ENCODE measurements around the gene BICRAL.
"Not testable (repeated sequence)": the region's sequence is repeated elsewhere in the genome, so short reads cannot be mapped to it uniquely, and the experiment has no call there.

BICRAL gene

DNA sequence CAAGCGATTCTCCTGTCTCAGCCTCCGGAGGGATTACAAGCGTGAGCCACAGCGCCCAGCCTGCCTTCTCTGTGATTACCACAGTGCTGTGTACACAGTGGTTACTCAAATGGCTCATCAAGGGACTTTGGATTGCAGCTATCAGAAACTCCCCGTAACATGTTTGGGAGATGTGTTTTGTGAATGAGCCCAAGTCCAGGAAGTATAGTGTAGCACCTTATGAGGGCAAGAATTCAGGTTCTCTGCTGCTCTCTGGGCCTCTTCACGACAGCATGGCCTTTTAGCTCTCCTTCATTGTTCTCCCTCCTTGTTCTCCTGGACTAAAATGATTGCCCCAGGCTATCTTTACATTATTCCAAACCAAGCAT is 63.5 kb downstream of the BICRAL start:
- DNase-seq, result no peak

DNA sequence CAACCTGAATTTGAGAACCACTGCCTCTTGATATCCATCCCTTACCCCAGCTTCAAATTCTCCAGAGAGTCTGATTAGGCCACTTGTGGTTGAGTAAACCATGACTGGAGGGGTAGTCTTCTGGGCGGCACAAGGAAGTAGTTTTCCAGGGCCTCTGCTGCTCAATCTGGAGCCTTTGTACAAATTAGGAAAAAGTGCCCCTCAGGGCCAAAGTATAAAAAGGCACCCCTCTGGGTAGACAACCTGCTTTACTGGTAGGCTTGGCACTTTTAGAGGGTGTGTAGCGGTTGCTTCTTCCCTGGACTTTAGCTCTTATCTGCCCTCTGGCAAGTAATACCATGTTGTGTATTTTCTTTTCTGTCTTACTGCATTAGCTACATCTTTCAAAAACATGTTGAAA is 64.7 kb downstream of the BICRAL start:
- no peak for DNase-seq

DNA sequence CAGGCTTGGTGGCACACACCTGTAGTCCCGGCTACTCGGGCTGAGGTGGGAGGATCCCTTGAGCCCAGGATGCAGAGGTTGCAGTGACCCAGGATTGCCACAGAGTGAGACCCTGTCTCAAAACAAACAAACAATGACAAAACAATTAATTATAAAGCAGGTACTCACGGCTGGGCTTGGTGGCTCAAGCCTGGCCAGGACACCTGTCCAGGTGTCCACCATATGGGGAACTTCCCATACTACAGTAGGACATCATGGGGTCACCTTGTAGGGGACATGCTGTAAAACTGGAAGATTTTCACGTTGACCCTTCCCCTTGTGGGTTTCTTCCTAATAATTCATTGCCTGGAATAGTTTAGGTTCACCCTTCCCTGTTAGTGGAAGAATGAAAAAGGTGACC is 66.8 kb downstream of the BICRAL start:
- DNase-seq, result no peak

DNA sequence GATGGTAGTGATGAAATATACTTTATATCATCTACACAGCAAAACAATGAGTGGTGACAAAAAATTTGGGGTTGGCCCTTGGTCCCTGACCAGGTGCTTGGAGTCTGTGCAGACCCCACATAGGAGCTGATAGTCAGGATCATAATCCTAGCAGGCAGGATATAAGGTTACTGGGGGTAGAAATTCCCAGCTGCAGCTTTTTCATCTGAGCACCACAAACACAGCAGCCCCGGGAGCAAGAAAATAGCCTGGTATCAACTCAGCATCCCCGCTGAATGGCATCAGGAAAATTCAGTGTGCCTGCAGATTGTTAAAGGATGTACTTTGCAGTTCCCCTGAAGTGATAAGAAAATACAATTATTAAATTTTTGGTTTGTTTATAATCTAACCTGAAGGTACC is 69.7 kb downstream of the BICRAL start:
- no peak for DNase-seq

DNA sequence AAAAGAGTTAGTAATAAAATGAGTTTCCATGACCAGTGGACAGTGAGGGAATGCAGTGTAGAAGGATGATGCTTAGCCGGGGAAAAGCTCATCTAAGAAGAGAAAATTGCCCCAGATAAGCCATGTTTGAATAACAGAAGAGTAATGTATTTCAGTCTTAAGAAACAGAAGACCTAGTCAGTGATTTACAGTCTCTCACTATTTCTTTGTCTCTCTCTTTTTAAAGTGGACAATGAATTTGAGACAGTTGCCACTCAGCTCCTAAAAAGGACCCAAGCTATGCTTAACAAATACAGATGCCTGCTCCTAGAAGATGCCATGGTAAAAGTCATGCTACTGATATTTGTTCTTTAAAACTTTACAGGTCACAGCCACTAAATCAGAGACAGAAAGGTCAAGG is 78.2 kb downstream of the BICRAL start:
- DNase-seq, result no peak

DNA sequence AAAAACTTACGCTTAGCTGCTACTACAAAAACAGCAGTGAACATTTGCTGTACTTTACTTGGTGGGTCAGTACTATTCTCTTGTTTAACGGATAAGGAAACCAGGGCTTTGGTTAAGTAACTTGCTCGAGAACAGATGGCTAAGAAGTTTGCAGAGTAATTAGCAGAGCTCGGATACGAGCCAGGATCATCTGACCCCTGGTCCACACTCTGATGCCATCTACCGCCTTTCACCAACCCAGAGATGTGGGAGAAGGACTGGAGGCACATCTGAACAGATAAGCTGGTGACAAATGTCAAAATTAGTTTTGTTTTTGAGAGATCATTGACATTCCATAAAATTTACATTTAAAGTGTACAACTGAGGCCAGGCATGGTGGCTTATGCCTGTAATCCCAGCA is 78.6 kb downstream of the BICRAL start:
- no peak for DNase-seq

DNA sequence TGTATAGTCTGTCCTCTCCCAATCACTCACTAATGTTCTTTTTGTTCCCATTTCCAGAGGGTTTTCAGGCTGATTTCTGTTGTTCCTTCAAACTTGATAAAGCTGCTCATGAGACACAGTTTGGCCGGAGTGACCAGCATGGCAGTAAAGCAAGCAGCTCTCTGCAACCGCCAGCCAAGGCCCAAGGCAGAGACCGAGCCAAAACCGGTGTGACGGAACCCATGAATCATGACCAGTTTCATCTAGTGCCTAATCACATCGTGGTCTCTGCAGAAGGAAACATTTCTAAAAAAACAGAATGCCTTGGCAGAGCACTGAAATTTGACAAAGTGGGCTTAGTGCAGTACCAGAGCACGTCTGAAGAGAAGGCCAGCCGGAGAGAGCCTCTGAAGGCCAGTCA is 82.8 kb downstream of the BICRAL start:
- no peak for DNase-seq

DNA sequence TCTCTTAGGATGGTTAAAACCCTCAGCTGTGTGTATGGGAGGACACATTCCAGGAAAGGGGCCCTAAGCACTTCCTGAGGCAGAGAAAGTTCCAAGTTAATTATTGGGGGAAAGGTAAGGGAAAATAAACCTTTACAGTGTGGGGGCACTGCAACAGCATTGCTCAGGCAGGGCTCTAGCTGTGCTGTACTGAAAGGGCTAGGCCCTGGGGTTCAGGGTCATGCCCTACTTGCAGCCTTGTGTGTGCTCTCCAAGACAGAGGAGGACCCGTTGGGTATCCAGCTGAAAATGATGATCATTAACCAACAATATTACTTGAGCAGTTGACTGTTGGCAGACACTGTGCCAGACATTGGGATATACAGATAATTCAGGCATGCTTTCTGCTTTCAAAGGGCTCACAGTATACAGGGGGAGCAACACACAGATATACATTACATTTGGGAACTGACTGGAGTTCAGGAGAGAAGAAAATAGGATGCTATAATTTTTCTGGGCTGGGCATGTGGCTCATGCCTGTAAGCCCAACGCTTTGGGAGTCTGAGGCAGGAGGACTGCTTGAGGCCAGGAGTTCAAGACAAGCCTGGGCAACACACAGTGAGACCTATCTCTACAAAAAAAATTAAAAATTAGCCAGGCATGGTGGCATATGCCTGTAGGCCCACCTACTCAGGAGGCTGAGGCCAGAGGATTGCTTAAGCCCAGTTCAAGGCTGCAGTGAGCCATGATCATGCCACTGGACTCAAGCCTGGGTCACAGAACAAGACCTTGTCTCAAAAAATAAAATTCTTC is 88.5 kb downstream of the BICRAL start:
- no peak for DNase-seq

DNA sequence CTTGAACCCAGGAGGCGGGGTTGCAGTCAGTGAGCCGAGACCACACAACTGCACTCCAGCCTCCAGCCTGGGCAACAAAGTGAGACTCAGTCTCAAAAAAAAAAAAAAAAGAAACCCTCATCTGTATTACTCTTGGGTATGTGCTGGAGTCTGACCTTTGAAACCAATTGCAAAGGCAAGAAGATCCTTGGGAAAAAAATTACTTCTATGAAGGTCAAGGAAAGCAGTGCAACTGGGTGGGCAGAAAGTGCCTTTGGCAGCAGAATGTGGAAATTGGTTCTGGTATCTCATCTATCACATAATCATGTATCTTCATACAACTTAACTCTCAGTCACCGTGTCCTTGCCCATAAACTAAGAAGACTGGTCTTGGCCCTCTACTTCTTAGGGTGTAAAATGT is 89.9 kb downstream of the BICRAL start:
- DNase-seq, result no peak

DNA sequence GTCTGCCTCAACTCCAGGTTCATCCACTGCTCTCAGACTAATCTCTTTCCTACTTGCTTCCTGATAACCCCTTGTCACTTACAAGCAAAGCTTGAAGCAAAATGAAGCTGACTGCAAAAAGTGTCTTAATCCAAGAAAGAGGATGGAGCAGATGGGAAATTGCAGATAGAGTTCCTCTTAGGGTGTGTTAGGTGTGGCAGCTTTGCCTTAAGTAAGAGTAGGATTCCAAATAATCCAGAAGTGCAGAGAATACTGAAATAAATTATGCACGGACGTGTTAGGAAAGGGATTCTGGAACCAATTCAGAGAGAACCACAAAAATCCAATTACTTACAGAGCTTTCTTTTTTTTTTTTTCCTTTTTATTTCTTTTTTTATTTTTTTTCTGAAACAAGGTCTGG is 91.5 kb downstream of the BICRAL start:
- DNase-seq, result no peak

DNA sequence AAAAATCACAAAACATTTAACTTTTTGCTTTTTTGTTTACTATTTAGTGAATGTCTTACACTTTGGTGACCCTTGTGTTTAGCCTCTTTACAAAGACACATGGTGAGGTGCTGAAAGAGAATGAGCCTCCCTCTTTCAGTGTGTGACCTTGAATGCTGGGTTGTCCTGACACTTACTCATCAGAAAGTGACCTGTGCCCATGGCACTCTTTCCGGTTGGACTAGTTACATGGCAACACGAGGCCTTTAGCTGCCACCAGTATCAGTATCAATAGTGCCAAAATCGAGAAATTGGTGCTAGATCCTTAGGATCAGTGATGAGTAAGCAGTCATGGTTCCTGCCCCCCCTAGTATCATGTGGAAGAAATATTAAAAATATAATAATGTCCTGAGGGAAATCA is 95.8 kb downstream of the BICRAL start:
- DNase-seq, result no peak

DNA sequence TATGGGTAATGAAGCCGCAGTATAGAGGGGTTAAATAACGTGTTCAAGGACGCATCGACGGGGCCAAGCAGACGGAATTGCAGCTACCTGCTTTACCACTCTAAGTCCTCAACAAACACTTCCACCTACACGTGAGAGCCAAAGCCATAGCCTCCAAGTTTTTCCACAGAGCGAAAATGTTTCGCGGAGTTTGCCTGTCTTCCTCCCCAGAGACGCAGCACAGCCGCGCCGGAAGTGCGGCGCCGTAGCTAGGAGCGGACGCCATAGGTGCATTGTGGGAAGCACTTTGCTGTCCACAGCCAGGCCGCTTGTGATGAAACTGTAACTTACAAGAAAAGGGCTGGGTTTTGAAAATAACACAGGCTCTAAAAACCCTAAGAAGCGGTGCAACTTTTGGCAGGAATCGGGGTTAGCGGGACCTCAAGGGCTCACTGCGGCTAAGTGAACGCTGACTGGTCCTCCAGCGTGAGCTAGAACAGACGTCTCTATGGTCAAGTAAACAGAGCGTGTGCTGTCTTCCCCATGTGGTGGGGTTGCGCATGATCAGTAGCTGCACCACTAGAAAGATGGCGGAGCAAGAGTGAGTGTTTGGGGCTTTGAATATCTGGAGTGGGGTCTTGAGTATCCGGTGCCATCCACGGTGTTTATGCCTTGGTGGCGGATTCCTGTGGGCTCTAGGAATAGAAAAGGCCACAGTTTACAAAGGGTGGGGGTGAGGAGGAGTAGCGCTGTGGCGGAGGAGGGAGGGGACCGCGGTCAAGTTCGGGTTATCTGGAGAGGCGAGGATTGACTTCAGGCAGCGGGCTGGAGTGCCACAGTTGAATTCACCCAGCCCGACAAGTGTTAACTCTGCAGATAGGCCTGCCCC is 97.8 kb downstream of the BICRAL start, which contains the start of gene RPL7L1:
TSS of gene RPL7L1 (plus strand) at position 245 of the 868 bp plus-strand sequence. CDS start at position 540, 295 bp downstream.
- DNase-seq, result peak; percentile 80 to 81

DNA sequence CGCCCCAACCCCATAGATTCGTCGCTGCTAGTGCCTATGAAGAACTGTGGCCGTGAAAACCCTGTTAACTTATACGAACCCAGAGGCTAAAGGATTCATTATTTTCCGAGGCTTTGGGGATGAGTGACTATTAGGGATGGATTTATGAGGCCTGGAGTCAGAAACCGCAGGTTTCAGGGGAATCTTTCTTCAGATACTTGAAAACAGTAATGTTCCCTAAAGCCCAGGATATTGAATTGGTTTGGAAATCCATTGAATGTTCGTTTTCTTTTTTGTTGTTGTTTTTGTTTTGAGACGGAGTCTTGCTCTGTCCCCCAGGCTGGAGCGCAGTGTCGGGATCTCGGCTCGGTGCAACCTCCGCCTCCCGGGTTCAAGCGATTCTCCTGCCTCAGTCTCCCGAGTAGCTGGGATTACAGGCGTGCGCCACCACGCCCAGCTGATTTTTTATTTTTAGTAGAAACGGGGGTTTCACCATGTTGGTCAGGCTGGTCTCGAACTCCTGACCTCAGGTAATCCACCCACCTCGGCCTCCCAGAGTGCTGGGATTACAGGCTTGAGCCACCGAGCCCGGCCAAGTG is 98.5 kb downstream of the BICRAL start:
- DNase-seq, result not testable (repeated sequence)

DNA sequence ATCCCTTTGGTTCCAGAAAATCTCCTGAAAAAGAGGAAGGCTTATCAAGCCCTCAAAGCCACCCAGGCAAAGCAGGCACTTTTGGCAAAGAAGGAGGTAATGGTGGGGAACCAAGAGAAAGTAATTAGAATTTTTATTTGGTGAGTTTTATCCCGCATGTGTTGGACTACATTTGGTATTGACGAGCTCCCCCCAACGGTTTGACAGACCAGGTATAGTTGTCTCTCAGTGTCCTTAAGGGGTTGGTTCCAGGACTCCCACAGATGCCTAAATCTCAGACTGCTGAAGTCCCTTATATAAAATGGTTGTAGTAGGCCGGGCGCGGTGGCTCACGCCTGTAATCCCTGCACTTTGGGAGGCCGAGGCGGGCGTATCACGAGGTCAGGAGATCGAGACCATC is 99.0 kb downstream of the BICRAL start:
- DNase-seq, result not testable (repeated sequence)

DNA sequence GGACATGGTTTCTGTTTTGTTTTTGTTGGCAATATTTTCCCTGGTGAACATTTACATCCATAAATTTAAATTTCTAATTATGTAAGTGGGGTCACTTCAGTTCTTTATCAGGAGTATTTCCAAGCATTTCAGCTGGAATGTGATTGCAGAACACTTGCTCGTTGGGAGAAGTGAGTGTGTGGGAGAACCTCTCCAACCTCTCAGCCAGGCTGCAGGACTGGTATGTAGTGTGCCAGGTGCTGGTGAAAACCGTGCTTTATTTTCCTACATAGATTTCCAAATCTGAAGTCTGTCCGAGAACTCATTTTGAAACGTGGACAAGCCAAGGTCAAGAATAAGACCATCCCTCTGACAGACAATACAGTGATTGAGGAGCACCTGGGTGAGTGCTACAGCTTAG is 103.8 kb downstream of the BICRAL start:
- no peak for DNase-seq

DNA sequence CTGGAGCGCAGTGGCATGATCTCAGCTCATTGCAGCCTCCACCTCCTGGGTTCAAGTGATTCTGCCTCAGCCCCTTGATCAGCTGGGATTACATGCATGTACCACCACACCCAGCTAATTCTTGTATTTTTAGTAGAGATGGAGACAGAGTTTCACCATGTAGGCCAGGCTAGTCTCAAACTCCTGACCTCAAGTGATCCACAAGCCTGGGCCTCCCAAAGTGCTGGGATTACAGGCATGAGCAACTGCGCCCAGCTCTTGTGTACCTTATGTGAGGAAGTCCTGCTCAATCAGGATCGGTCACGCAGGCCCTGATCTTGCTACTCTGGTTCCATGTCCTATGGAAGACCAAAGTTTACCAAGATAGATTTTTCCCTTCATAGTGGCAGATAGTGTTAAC is 106.3 kb downstream of the BICRAL start:
- not testable (repeated sequence) for DNase-seq

DNA sequence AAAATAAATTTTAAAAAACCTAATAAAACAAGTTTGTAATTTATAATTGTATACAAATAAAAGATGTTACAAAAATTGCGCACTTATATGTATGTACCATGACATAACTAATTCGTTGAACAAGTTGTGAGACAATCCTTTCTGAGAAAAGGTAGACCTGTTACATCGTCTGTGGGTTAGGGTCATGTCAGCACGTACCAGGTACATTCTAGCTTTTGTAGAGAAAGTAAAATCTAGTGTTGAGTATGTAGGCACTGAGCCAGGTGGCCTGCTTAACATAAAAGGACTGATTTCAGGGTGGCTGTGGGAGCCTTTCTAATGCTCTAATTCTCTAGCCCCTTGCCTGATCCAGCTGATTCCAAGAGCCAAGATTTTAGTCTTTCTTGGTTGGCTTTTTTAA is 108.0 kb downstream of the BICRAL start:
- no peak for DNase-seq

DNA sequence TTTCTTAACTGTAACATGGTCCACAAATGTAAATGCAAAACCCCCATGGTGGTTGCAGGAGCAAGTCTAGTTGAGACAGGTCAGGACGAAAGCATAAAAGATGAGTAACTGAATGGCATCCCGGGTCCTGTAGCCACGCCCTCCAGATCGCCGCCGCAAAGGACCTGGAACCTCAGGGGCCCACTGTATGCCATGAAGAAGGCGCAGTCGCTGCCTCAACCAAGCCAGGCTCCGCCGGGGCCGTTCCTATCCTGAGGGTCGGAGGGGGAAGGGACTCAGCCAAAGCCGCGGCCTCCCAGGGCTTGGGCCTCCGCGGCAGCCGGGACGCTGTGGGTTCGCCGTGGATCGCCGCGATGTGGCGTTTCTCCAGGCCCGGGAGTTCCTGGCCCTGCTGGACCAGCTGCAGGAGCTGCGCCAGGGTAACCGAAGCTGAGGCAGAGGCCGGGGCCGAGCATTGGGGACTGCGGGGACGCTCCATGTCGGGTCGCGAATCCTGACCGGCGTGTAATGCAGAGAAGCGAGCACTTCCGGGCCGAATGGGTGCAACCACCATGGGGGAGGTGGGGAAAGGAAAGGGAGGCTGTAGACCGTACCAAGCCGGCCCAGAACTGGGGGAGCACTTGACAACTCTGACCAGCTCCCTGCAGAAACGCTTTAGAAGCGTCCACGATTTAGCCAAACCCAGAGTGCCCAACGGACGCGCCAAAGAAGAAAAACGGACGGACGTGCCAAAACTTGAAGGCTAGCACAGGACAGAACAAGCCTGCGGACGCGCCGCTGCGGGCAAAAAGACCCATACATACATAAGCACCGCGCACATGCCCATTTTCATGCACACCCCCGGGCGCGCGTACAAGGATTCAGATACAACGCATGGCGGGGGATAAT is 108.7 kb downstream of the BICRAL start:
- DNase-seq, result peak; percentile 90 to 94

DNA sequence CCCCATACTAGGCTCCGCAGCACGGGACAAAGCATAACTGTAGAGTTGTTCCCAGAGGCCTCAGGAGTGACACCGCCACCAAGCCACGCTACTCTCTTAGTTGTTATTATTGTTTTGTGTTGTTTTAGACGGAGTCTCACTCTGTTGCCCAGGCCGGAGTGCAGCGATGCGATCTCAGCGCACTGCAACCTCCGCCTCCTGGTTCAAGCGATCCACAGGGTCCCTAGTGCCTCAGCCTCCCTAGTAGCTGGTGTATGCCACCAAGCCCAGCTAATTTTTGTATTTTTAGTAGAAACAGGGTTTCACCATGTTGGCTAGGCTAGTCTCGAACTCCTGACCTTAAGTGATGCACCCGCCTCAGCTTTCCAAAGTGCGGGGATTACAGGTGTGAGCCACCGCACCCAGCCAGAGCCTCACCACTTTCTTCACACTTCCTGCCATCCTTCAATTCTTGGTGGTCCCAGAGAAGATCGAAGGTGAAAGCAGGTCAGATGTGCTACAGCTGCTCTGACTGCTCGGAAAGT is 109.4 kb downstream of the BICRAL start:
- DNase-seq, result no peak

DNA sequence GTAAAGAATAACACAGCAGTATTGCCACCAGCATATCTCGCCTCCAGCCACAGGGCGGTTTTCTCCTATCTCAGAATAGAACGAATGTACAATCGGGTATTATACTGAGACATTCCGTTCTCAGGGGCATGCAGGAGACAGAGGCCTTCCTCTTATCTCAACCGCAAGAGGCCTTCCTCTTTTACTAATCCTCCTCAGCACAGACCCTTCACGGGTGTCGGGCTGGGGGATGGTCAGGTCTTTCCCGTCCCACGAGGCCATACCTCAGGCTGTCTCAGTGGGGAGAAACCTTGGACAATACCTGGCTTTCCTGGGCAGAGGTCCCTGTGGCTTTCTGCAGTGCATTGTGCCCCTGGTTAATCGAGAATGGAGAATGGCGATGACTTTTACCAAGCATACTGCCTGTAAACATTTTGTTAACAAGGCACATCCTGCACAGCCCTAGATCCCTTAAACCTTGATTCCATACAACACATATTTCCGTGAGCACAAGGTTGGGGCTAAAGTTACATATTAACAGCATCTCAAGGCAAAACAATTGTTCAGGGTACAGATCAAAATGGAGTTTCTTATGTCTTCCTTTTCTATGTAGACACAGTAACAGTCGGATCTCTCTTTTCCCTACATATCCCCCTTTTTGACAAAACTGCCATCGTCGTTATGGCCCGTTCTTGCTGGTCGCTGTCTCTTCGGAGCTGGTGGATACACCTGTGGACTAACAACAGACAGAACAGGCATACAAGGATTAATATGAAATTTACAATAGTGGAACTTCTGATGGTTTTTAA is 112.4 kb downstream of the BICRAL start:
- DNase-seq, result not testable (repeated sequence)

DNA sequence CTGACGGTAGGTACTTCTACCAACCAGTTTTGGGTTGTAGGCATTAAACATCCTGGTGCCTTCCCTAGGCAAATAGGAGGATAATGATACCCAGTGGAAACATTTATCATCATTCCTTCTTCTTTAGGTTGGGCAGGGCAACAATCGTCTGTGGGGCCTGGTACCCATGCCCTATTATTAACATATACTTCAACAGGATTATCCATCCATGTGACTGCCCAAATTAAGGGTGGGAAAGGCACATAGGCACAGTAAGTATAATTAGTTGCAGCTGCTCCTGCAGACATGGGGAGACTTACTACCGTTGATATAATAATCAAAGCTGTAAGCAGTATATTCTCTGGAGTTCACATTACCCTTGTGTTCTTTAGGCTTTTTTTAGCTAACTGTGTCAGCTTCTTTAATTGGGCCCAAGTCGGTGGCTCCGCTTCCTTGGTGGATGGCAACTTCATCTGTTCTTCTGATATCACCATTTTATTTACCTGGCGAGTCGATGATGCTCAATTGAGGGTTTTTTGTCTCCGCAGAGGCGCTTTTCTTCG is 114.4 kb downstream of the BICRAL start:
- DNase-seq, result no peak

Data from inflammatory macrophage treated with lipopolysaccharide for 1 hour (primary cell).